Suprapubic skin (tissue), 4 donors: Measurements from ENCODE around the gene KDM2A. TPM values are rescaled to one million over a fixed set of nuclear protein-coding genes. Genes with fewer than 3 reads are reported as not detected.

ENCODE experiments used
- DNase-seq, 2 donors: peaks; one replicate each; pipeline ENCODE4 v3.0.0-alpha.2; 2019; ENCODE audit warnings: low spot score in 2 of 2
- H3K27ac ChIP-seq: fragments of 200-600 bp; sonication (generic); one replicate; pipeline ENCODE4 v1.5.1; 2019
- H3K27me3 ChIP-seq: fragments of 200-600 bp; sonication (generic); one replicate; pipeline ENCODE4 v1.5.1; 2019
- H3K36me3 ChIP-seq: fragments of 200-600 bp; sonication (generic); one replicate; pipeline ENCODE4 v1.5.1; 2019
- H3K4me1 ChIP-seq: fragments of 200-600 bp; sonication (generic); one replicate; pipeline ENCODE4 v1.5.1; 2019
- H3K4me3 ChIP-seq: fragments of 200-600 bp; sonication (generic); one replicate; pipeline ENCODE4 v1.5.1; 2019; ENCODE audit warnings: mild to moderate bottlenecking
- H3K9me3 ChIP-seq: fragments of 200-600 bp; sonication (generic); one replicate; pipeline ENCODE4 v1.5.1; 2019
- CTCF ChIP-seq, 2 donors: fragments of 200-600 bp in 1 of 2; fragments of 450-650 bp in 1 of 2; sonication (generic) in 1 of 2; IDR thresholded peaks; one replicate each; pipeline ENCODE4 v1.5.1; 2016 to 2019; ENCODE audit warnings: antibody characterized with exemption in 2 of 2, mild to moderate bottlenecking in 1 of 2, moderate library complexity in 1 of 2
- EP300 ChIP-seq: sonication (generic); formaldehyde crosslinking; IDR thresholded peaks from one replicate; pipeline ENCODE4 v1.6.1; 2017; ENCODE audit warnings: antibody characterized with exemption
- POLR2A ChIP-seq, 2 donors: fragments of 450-650 bp; IDR thresholded peaks; one replicate each; pipeline ENCODE4 v1.6.1; 2017; ENCODE audit warnings: antibody characterized with exemption in 2 of 2, mild to moderate bottlenecking in 2 of 2, moderate library complexity in 2 of 2
- POLR2AphosphoS5 ChIP-seq, 3 donors: sonication (generic); formaldehyde crosslinking; IDR thresholded peaks; one replicate each; pipeline ENCODE4 v1.6.1; 2017; ENCODE audit warnings: antibody characterized with exemption in 3 of 3
- WGBS: methylation state at CpG from one replicate; pipeline ENCODE4 v1.1.5; 2018; 5-methylcytosine and 5-hydroxymethylcytosine counted together
- total RNA-seq, 4 donors: library from RNA; depleted of rRNA; stranded (reverse); fragments of >200 nt; gene quantifications; one replicate each; pipeline ENCODE4 v1.1.0, GENCODE V29; 2016

KDM2A gene
- total RNA-seq, 4 donors from 2014 or later: 76.0 to 142 (median 84.8) TPM

GRCh38 chr11:67302571-67303131 lies 183.6 kb downstream of the KDM2A start:
- H3K36me3 ChIP-seq: peaks cover 41% of the 10 kb centered on the region
- 0% methylated on average over 9 of the region's 23 CpGs for WGBS

GRCh38 chr11:67303132-67303834 lies 184.2 kb downstream of the KDM2A start, which contains the start of gene SSH3:
SSH3 (plus strand) TSS chr11:67303530; CDS start chr11:67303626, 96 bp downstream.
- Histone ChIP-seq H3K9me3 (no peaks in the 10 kb centered on the region), H3K4me1 (peaks cover 30% of the 10 kb centered on the region), H3K4me3 (peak within 1 kb of the TSS; percentile 86), H3K36me3 (peaks cover 45% of the 10 kb centered on the region), H3K27me3 (no peaks in the 10 kb centered on the region), H3K27ac (peak within 1 kb of the TSS; percentile 91)
- peak; percentile 79 to 92 for DNase-seq
- 0% methylated on average over 17 of the region's 65 CpGs for WGBS
- TF ChIP-seq POLR2AphosphoS5 (IDR thresholded peaks at IDR 0.05) (no peak), CTCF (IDR thresholded peaks at IDR 0.05) (no peak), EP300 (no peak), POLR2A (IDR thresholded peaks at IDR 0.05) (no peak)

More at GRCh38 chr11:67302571-67303131, 183.6 kb downstream of the KDM2A start:
- H3K4me1 ChIP-seq: peaks cover 30% of the 10 kb centered on the region
- TF ChIP-seq POLR2A (IDR thresholded peaks at IDR 0.05) (no peak), POLR2AphosphoS5 (IDR thresholded peaks at IDR 0.05) (peak in 1 of 3 donors; percentile 10), CTCF (IDR thresholded peaks at IDR 0.05) (no peak), EP300 (no peak)
- H3K9me3 ChIP-seq: no peaks in the 10 kb centered on the region
- H3K27ac ChIP-seq: peak overlapping the region; percentile 91
- DNase-seq: peak; percentile 83 to 85
- no peaks in the 10 kb centered on the region for H3K27me3 ChIP-seq
- H3K4me3 ChIP-seq: peak overlapping the region; percentile 86

- H3K36me3 ChIP-seq: peaks cover 48% of the 10 kb centered on the region
Measured at GRCh38 chr11:67303835-67304411, 184.9 kb downstream of the KDM2A start.

GRCh38 chr11:67304511-67305113 lies 185.5 kb downstream of the KDM2A start:
- H3K4me1 ChIP-seq: peaks cover 32% of the 10 kb centered on the region
- H3K9me3 ChIP-seq: no peaks in the 10 kb centered on the region
- WGBS: 80% methylated on average over 10 of the region's 14 CpGs
- peak overlapping the region; percentile 91 for H3K27ac ChIP-seq
- no peaks in the 10 kb centered on the region for H3K27me3 ChIP-seq
- TF ChIP-seq EP300 (no peak), CTCF (IDR thresholded peaks at IDR 0.05) (no peak), POLR2A (IDR thresholded peaks at IDR 0.05) (no peak)
- H3K36me3 ChIP-seq: peaks cover 48% of the 10 kb centered on the region
- peak overlapping the region; percentile 86 for H3K4me3 ChIP-seq
- DNase-seq: peak; percentile 65 to 77

More at GRCh38 chr11:67303835-67304411, 184.9 kb downstream of the KDM2A start:
- Histone ChIP-seq H3K27ac (peak overlapping the region; percentile 91), H3K27me3 (no peaks in the 10 kb centered on the region), H3K9me3 (no peaks in the 10 kb centered on the region), H3K4me3 (peak overlapping the region; percentile 86), H3K4me1 (peaks cover 30% of the 10 kb centered on the region)
- WGBS: 2% methylated on average over 20 of the region's 43 CpGs
- DNase-seq: peak; percentile 72 to 73
- TF ChIP-seq POLR2AphosphoS5 (IDR thresholded peaks at IDR 0.05): no peak
- TF ChIP-seq POLR2A (IDR thresholded peaks at IDR 0.05): no peak
- TF ChIP-seq CTCF (IDR thresholded peaks at IDR 0.05): no peak
- no peak for TF ChIP-seq EP300
